CD4-positive, alpha-beta T cell treated with Interleukin-15 for 1 hour (primary cell): ENCODE data around the gene PGBD4.

ENCODE experiments used
- DNase-seq: peaks from one replicate; pipeline ENCODE4 v3.0.0-alpha.2; 2020

The PGBD4 gene

DNA sequence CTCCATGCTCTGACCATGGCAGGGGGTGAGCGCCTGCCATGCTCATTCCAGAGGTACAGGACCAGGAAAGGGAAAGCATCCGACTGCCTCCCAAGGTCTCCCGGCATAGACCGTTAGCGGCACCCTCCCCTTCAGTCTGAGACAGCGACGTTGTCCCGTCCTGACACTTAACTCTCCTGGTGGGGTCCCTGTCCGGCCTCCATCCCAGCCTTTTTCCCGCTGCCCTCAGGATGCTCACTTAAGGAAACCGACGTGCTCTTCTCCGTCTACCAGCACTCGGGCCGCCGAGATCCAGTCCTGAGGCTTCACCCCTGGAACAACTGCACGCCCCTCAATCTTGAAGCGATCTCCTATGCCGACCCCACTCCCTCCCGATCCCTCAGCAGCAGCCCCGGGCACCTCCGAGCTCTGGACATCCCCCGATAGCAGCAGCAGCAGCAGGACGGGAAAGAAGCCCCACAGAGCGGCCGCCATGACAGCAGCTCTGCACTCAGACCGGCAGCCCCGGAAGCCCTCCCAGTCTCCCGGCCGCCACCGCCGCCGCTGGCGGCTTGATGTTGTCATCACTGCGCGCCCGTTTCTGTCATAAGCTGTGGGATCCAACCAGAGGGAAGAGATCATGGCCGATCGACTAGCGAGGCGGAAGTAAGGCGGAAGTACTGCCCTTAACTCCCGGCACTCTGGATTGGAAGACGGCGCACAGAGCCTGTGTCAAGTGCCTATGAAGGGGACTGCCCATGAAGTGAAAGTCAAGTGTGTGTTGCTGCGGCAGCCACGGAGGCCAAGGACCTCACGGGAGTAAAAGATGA lies at the start of gene PGBD4, which contains the start of gene EMC7:
Gene PGBD4, plus strand, starts transcription at position 718 of the 809 bp plus-strand sequence. CDS start 449 bp downstream, outside the sequence.
Gene EMC7, minus strand, starts transcription at position 497 of the 809 bp plus-strand sequence. Its CDS starts 23 bp downstream, at position 474.
- DNase-seq, result peak; percentile 99

DNA sequence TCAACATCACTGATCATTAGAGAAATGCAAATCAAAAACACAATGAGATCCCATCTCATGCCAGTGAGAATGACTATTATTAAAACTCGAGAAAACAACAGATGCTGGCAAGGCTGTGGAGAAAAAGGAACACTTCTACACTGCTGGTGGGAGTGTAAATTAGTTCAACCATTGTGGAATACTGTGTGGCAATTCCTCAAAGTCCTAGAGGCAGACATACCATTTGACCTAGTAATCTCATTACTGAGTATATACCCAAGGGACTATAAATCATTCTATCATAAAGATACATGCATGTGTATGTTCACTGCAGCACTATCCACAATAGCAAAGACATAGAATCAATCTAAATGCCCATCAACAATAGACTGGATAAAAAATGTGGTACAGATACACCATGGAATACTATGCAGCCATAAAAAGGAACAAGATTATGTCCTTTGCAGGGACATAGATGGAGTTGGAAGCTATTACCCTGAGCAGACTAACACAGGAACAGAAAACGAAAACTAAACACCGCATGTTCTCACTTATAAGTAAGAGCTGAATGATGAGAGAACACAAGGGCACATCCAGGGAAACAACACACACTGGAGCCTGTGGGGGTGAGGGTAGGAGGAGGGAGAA lies 47.7 kb upstream of the PGBD4 start:
- no peak for DNase-seq

DNA sequence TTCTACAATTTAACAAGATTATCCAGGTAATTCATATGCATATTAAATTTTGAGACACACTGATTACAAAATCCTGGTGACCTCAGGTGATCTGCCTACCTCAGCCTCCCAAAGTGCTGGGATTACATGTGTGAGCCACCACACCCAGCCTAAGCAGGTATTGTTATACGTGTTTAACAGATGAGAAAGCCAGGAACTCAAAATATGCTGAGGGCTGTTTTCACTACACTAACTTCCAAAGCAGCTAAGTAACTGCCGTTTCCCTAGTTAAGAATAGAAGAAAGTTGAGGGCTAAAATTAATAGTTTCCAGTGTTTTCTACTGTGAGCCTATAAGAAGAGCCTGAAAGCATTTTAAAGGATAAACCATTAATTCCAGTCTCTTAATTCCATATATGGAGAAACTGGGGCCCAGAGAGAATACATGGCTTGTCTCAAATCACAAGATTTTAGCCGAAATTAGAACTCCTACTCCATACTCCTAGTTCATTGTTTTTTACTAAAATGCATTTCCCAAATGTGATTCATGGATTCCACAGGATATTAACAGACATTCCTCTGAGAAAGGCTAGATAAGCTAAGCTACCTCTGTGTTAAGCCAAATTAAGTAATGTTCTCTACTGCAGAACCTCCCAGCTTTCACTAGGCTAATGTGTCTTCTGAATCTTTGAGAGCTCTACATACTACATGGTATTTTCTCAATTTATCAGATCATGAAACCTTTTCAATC lies 45.9 kb upstream of the PGBD4 start:
- no peak for DNase-seq

DNA sequence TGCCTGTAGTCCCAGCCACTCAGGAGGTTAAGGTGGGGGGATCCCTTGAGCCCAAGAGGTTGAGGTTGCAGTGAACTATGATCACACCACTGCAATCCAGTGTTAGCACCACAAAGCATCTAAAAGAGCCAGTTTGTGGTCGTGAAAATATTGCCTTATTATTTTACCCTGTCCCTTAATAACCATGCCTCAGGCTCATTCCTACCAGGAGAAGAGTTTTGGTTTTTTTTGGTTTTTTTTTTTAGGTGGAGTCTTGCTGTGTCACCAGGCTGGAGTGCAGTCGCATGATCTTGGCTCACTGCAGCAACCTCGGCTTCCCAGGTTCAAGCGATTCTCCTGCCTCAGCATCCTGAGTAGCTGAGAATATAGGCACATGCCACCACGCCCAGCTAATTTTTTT lies 45.0 kb upstream of the PGBD4 start:
- DNase-seq, result no peak

DNA sequence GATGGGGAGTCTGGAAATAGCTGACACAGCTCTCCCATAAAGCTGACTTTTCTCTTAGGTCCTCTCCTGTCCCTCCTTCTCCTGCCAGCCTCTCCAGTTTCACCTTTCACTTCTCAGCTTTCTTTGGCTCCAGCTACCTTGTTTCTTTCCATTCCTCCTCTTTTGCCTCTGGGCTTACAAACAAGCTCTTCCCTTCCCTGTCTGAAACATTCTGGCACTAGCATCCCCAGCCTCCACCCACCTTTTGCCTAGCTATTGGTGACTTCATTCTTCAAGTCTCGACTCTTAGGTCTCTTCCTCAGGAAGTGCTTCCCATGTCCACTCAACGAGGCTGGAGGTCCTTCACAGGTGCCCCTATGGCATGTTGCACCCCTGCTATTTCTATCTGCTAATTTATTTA lies 42.4 kb upstream of the PGBD4 start:
- DNase-seq, result no peak

DNA sequence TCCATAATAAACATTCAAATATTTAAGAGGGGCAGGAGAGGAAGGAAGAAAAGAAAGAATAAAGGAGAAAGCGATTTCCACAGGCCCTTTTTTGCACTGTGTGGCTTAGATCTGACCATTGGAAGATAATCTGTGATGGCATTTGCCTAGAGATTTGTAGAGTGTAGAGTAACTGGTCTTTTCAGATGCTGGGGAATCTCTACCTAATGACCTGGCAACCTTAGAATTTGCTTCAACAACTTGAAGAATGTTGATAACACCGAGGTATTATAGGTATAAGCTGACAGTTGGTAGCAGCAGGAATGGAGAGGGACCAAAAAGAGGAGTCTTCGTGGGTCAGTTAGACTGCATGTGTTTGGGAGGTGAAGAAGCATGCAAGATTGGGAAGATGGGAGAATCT lies 41.9 kb upstream of the PGBD4 start:
- DNase-seq, result no peak

DNA sequence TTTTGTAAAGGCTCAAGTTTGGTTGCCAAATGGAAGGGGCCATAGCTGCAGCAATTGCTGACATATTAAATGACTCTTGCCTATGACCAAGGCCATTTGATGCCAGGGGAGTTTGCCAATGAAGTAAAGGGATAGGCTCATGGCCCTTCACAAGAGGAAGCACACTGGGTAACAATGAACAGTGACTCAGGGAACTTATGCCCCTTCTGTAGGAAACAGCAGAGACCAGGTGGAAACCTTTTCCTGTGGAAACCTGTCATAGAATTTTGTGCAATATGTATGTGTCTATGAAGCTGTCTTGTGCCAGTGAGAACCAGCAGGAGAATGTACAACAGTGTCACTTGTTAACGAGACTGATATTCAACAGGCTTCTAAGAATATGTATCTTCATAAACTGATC lies 37.4 kb upstream of the PGBD4 start:
- DNase-seq, result no peak

DNA sequence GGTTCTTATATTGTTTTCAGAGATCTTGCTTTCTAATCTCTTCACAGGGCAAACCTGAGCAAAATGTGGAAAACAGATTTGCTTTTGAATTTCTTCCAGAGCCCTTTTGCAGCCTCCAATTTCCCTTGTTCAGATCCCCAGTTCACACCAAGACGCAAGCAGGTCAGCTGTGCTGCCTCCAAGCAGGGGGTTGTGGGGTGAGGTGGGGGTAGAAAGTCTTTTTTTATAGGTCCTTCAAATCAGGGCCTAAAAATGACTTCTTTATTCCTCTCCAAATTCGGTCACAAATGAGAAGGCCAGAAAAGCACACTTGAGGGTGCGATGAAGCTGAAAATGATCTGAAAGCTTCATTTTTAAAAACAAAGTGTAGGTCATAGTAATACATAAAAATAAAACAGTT lies 36.6 kb upstream of the PGBD4 start:
- no peak for DNase-seq

DNA sequence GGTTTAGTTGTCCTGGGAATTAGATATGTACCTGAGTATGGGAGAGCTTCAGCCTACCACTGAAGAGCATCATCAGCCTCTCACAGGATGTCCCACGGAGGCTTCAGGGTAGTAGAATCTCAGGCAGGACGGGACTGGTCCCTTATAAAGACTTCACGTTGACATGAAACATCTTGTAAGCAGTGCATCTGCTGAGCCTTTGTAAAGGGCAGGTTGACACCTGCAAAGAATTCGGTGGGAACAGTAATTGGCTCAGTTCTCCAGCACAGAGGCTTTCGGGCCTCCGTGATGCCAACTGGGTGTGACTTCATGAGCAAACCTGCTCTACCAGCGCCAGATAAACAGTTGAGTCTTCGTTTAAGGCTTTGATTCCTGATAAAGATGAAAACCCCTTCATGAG lies 35.9 kb upstream of the PGBD4 start:
- DNase-seq, result no peak

DNA sequence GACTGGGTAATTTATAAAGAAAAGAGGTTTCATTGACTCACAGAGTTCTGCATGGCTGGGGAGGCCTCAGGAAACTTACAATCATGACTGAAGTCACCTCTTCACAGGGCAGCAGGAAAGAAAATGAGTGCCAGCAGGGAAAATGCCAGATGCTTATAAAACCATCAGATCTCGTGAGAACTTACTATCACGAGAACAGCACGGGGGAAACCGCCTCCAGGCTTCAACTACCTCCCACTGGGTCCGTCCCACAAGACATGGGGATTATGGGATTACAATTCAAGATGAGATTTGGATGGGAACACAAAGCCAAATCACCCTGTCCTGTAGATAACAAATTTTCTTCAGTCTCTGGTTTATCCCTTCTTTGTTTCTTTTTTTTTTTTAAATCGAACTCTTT lies 31.9 kb upstream of the PGBD4 start:
- DNase-seq, result no peak

DNA sequence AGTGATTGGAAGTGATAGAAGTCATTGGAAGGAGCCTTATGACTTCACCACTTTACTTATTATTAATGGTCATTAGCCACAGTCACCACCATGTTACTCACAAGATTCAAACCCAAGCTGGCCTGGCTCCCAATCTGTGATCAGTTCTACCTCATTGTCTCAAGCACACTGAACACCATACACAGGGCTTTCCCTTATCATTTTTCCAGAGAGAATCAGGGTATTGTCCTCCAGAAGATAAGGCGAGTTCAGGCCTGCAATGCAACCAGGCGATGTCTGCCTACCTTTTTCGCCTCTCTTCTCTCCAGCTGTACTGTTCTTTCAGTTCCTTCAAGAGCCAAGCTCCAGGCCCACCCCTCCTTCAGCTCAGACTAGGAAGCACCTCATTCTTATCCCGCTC lies 25.1 kb upstream of the PGBD4 start:
- no peak for DNase-seq

DNA sequence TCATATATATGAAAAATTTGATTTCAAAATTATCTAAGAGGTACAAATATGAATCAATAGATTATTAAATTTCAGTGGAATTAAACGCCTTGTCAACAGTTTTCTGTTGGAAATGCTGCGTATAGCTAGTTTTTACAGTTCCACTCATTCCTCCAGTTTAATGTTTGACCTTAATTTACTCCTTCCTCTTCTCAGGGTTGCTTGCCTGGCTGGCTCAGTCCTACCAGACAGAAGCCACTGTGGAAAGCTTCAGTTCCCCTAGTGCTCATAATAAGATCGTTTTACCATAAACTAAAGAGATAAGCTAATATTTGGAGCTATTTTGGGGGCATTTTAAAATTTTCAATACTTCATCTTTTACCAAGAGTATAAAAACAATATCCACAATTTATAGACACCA lies 23.0 kb upstream of the PGBD4 start:
- no peak for DNase-seq

DNA sequence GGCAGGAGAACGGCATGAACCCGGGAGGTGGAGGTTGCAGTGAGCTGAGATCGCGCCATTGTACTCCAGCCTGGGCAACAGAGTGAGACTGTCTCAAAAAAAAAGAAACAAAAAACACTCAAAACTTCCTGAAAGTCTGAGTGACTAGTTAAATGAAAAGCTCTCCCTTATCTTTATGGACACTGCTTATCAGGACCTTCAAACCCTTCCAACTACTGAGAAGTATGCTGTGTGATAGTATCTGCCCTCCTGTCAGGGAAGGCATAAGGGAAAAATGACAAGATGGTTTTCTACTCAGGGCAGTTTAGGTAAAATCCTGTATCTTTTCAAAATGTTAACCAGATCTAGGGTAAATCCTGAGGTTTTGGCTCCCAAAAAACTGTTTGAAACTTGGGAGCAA lies 22.0 kb upstream of the PGBD4 start:
- no peak for DNase-seq

DNA sequence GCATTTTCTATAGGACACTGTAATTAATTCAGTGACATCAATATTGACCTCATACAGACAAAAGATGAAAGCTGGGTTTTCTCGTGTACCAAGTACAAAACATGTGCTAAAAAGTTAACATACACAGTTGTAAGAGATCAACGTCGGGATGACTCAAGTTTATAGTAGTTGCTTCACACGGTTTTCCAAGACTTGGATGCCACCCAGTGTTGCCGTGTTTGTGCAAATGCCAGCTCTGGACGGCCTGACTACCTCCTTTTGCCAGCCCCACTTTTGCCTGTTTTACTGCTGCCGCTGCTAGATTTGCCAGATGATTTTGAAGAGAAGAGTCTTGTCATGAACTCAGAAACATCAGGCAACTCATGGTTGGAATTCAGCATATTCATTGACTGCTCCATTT lies 17.8 kb upstream of the PGBD4 start:
- no peak for DNase-seq

DNA sequence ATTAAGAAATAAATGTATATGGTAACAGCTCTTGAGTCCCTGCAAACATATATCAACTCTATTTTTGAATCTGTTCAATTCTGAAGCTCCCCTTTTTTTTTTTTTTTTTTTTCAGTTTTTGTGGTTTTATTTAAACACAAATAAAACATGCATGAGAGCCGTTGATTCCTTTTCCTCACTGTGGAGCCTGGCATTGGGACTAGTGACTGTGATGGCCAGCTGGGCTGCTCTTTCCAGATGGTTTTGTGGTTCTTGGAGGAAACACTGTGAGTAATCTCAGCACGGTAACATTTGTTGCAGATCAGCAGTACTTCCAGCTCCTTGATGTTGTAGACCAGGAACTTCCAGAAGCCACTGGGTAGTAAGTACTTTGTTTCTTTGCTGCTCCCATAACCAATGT lies 16.1 kb upstream of the PGBD4 start:
- no peak for DNase-seq

DNA sequence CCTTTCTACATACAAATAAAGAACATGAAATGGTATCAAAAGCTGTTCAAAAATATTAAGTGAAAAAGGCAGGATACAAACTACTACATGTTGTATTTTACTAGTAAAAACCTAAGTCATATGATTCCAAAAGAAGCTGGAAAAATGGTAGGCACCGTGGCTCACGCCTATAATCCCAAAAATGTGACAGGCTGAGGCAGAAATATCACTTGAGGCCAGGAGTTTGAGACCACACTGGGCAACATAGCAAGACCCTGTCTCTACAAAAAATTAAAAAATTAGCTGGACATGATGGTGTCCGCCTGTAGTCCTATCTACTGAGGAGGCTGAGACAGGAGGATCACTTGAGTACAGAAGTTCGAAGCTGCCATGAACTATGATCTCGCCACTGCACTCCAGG lies 2.0 kb upstream of the PGBD4 start:
- DNase-seq, result no peak

DNA sequence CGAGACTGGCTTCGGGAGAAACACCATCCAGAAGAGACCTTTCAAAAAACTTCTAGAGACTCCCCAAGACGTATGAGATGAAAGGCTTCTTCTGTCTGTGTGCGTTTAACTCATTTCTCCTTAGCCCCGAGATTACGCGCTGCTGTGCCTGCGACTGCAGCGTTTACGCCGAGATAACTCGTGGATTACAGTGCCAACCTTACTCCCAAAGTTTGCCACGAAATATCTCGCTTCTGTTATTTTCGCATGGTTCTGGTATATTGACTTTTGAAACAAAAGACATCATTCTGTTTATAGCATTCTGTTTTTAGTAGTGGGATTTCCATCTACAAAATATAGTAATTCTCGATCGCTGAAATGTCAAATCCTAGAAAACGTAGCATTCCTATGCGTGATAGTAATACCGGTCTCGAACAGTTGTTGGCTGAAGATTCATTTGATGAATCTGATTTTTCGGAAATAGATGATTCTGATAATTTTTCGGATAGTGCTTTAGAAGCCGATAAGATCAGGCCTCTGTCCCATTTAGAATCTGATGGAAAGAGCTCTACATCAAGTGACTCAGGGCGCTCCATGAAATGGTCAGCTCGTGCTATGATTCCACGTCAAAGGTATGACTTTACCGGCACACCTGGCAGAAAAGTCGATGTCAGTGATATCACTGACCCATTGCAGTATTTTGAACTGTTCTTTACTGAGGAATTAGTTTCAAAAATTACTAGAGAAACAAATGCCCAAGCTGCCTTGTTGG lies 467 bp downstream of the PGBD4 start:
- DNase-seq, result no peak

DNA sequence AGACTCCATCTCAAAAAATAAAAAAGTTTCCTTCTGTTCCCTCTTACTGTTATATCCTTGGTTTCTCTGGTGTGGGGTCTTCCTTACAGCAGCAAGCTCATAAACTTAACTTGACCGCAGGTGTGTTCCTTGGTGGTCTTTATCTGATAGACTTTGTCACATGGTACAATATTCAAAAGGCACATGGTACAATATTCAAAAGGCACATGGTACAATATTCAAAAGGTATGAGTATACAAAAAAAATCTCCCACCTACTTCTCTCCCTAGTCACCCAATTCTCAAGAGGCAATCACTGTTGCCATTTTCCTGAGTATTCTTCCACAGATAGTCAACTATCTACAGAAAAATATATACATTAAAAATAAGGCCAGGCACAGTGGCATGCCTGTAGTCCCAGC lies 4.5 kb downstream of the PGBD4 start:
- no peak for DNase-seq

DNA sequence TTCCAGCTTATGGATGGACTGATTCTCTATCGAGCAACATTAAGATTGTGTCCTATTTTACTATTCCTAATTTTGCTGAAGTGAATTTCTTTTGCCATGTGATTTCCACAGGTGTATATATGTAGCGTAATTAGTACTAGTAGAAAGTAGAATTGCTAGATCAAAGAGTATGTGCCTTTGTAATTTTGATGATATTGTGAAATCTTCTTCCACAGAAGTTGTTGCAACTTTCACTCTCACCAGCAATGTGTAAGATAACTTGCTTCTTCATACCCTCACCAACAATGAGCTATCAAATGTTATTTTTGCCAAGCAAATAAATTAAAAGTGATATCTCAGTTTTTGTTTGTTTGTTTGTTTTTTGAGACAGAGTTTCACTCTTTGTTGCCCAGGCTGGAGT lies 5.4 kb downstream of the PGBD4 start:
- no peak for DNase-seq

DNA sequence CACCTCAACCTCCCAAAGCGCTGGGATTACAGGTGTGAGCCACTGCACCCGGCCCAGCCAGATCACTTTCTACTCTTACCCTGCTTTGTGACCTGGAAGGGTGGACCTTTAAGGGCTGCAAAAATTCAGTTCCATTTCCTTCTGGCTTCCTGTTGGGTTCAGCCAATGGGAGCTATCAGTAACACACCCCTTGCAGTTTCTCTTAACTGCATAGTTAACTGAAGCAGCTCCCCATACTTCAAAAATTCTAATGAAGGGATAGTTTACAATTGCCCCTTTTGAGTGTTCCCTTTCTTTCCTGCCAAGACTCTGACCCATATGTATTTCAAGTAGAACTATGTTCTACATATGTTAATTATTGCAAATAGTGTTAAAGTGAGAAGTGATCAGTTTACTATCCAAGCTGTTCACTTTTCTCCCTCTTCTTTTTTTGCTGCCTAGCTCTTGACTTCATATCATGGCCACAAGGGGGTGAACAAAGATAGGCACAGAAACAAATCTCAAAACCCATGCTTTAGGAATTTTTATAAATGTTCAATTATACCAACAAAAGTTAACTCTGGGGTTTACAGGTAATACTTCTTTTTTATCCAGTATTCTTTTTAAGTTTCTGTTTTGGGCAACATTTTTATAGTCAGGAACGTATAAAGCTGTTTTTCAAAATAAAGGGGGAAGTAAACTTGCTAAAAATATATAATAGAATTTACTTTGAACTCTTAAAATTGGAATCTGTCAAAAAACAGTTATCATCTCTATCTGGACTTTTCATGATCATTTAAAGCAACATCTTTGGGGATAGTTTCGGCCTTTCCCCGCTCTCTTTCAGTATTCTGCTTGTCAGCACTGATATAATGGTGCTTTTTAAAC lies 8.1 kb downstream of the PGBD4 start:
- DNase-seq, result no peak

DNA sequence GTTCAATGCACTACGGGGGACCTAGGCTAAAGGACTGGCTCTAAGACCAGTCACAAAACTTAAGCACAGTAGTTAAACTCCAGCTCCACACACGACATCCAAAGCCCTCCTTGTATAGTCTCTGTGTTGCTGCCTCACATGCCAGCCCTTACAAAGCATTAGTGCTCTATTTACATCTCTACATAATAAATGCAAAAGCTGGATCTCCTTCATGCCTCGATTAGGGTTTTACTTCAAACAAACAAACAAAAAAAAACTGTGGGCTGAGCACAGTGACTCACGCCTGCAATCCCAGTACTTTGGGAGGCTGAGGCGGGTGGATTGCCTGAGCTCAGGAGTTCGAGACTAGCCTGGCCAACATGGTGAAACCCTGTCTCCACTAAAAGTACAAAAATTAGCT lies 9.6 kb downstream of the PGBD4 start:
- no peak for DNase-seq

DNA sequence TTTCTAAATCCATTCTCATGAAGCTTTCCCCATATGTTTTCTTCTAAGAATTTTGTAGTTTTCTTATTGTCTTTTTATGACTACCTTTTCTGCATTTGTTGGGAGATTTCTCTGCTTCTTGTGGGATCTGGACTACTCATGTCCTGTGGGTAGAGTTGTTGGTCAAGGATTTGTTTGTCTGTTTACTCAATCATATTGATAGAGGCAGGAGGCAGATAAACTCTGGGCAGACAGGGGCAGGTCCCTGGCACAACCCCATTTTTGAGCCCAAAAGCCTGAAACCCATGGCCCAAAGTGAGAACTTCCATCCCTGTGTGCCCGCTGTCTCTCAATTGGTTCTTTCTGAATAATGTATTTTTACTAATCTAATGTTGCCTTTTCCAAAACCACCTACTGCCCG lies 12.3 kb downstream of the PGBD4 start:
- DNase-seq, result no peak
